Stimulated activated CD4-positive, alpha-beta T cell treated with anti-CD3 and anti-CD28 coated beads, Interleukin-1b, Interleukin-23, amount 100 ng/mL, for 1 hour (primary cell): ENCODE results near the gene ACOT7.
"Not testable (repeated sequence)": the region's sequence is repeated elsewhere in the genome, so short reads cannot be mapped to it uniquely, and the experiment has no call there.

ENCODE experiments used
- DNase-seq, 2 donors: peaks; one replicate each; pipeline ENCODE4 v3.0.0-alpha.2; 2020; ENCODE audit warnings: low read depth in 2 of 2

Gene ACOT7

GRCh38 chr1:6233376-6233775, 160.2 kb downstream of the ACOT7 start:
- DNase-seq: no peak

GRCh38 chr1:6225651-6226050, 167.9 kb downstream of the ACOT7 start:
- no peak for DNase-seq

GRCh38 chr1:6224718-6225117, 168.8 kb downstream of the ACOT7 start:
- no peak for DNase-seq

DNA sequence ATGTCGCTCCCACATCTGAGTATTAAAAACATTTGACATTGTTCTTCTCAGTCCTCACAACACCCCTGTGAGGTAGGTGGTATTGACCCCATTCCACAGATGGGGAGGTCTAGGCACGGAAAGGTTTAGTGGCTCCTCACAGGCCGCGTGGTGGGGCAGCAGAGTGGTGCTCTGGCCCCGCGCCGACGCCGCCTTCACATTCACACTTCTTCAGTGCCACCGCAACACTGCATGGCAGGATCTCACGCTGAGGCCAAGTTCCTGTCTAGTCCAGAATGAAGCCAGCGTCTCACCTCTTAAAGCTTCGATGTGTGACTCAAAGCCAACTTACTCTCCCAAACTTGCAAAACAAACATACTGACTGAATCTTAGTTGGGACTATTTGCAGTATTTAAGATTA, 169.9 kb downstream of the ACOT7 start:
- no peak for DNase-seq

DNA sequence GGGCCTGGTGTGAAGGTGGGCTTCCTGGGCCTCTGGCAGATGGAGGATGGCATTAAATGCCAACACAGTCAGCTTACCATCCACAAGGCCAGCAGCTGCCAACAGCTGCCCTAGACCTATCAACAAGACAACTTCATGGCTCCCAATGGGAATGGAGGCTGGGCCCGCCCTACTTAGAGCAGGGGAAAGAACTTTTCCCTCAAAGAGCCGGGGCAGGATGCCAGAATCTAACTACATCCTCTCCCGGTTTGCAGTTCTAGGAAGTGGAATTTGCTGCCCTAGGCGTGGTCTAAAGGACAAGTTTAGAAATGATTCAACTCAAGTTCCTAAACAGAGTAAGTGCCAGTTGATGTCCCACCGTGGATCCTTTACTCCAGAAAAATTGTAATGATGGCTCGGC, 170.9 kb downstream of the ACOT7 start:
- DNase-seq: no peak

GRCh38 chr1:6221210-6221784, 172.3 kb downstream of the ACOT7 start:
- DNase-seq: no peak

DNA sequence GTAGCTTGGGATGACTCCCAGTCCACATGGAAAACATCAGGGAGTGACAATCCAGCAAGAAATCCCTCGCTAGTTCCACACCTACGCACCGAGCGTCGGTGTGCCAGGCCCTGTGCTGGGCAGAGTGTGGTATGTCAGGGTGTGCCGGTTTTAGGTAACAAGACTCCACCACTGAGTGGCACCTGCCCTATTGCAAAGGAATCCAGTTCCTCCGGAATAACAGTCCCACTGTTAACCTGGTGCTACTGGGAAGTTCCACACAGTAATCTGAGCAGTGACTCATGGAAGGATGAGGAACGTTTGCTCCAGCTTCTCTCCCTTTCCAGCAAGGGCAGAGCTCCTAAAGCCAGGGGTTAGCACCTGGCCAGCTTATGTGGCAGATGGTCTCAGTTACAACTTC, 173.3 kb downstream of the ACOT7 start:
- DNase-seq: no peak

DNA sequence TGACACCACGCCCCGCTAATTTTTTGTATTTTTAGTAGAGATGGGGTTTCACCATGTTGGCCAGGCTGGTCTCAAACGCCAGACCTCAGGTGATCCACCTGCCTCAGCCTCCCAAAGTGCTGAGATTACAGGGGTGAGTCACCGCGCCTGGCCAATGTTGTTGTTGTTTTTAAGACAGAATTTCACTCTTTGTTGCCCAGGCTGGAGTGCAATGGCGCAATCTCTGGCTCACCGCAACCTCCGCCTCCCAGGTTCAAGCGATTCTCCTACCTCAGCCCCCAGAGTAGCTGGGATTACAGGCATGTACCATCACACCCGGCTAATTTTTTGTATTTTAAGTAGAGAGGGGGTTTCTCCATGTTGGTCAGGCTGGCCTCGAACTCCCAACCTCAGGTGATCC, 173.9 kb downstream of the ACOT7 start:
- DNase-seq: not testable (repeated sequence)

GRCh38 chr1:6218375-6219164, 175.0 kb downstream of the ACOT7 start:
- no peak for DNase-seq
